Measurements from ENCODE around the gene SDK1.
"Not testable (repeated sequence)": the region's sequence is repeated elsewhere in the genome, so short reads cannot be mapped to it uniquely, and the experiment has no call there.

Gene SDK1

GRCh38 chr7:4270941-4271715, 970.1 kb downstream of the SDK1 start:
- DNase-seq: no peak

GRCh38 chr7:4271716-4272015, 970.6 kb downstream of the SDK1 start:
- DNase-seq: no peak

- no peak for DNase-seq
These were observed 971.1 kb downstream of the SDK1 start for GRCh38 chr7:4272141-4272540.

GRCh38 chr7:4273566-4274230, 972.6 kb downstream of the SDK1 start:
- no peak for DNase-seq

DNA sequence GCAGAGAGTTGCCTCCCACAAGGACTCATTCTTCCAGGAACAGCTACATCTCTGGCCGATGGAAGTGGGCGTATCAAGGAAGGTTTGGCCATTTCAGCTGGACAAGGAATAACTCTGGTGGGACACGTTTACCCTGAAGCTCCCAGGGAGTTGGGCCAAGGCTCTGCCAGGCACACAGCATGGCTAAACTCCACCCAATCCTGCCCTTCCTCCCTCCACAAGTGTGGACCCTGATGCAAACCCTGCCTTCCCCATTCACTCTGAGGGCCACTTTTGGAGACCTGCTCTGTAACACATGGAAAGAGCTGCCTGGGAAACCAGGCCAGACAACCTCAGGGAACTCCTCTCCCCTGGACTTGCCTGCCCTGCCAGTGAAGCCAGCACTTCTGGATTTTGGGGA, 973.2 kb downstream of the SDK1 start:
- DNase-seq: no peak

DNA sequence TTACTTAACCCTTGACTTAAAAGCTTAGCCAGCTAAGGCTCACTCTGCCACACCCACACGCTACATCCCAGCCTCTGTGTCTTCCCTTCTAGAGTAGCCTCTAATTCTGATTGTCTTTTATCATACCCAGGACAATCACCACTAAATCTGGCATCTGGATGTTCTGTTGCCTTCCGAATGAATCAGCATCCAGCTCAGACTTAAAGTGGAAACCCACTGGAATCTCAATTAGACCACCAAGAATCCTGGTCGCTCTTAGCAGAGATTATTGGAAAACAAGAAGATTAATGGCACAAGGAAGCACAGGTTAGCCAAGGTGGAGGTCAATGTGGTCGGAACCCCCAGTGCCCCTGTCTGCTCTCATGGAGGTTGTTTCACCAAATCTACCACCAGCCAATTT, 976.9 kb downstream of the SDK1 start:
- DNase-seq: no peak

DNA sequence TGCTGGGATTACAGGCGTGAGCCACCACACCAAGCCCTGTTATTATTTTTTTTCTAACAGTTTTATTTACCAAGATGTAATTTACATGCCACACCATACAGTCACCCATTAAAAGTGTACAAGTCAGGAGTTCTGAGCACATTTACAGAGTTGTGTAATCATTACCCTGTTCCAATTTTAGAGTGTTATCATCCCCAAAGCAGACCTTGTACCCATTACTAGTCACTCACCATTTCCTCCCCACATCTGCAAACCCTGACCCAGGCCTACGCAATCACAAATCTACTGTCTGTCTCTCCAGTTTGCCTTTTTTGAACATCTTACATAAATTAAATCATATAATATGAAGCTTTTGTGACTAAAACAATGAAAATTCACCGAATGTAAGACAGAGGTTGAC, 978.2 kb downstream of the SDK1 start:
- DNase-seq: no peak

GRCh38 chr7:4281231-4281993, 980.4 kb downstream of the SDK1 start:
- no peak for DNase-seq

- no peak for DNase-seq
These were observed 981.6 kb downstream of the SDK1 start for GRCh38 chr7:4282434-4283223.

DNA sequence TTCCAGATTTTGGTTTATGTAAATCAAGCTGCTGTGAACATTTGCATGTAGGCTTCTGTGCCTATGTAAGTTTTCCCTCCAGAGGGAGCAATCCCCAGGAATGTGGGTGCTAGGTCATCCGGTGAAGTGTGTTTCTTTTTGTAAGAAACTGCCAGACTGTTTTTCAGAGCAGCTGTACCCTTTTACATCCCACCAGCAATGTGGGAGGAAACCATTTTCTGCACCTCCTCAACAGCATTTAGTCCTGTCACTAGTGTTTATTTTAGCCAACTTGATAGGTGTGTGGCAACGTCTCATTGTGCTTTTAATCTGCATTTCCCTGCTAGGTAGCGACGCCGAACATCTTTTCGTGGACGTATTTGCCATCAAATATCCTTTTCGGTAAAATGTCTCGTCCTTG, 985.3 kb downstream of the SDK1 start:
- DNase-seq: no peak

- DNase-seq: no peak
These were observed 987.8 kb downstream of the SDK1 start for GRCh38 chr7:4288791-4289394.

- no peak for DNase-seq
These were observed 996.3 kb downstream of the SDK1 start for GRCh38 chr7:4297165-4297917.

DNA sequence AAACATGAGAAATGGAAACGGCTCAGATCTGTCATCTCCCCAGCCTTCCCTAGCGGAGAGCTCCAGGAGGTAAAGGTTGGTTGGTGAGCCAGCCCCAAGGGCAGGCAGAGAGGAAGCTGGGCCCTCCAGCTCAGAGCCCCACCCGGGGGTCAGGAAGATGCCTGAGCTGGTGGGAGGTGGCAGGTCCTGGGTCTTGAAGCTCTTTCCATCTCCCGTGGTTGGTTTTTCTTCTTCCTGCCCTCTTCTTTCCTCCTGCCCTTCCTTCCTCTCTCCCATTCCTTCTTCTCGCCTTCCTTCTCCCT, 996.8 kb downstream of the SDK1 start:
- DNase-seq: no peak

GRCh38 chr7:4299431-4299830, 998.4 kb downstream of the SDK1 start:
- no peak for DNase-seq

GRCh38 chr7:4302203-4302905, 1001.3 kb downstream of the SDK1 start:
- DNase-seq: no peak

GRCh38 chr7:4307316-4308204, 1006.5 kb downstream of the SDK1 start:
- DNase-seq: no peak

DNA sequence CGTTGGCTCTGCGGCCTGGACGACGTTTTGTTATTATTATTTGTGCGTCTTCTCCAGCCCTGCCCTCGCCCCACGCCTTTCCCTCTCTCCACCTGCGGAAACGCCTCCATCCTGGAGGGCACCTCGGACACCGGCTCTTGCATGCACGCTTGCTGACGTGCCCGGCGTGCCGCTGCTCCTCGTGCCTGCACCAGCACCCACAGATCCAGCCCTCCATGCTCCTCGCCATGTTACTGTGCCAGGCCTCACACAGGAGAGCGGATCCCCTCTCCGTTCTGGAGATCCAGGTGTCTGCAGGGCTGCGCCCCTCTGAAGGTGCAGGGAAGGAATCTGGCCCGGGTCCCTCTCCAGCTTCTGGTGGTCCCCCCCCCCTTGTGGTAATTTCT, 1007.1 kb downstream of the SDK1 start:
- no peak for DNase-seq

DNA sequence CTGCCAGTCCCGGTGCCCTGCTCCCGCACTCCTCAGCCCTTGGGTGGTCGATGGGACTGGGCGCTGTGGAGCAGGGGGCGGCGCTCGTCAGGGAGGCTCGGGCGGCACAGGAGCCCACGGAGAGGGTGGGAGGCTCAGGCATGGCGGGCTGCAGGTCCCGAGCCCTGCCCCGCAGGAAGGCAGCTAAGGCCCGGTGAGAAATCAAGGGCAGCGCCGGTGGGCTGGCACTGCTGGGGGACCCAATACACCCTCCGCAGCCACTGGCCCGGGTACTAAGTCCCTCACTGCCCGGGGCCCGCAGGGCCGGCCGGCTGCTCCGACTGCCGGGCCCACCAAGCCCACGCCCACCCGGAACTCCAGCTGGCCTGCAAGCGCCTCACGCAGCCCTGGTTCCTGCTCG, 1012.9 kb downstream of the SDK1 start:
- DNase-seq: not testable (repeated sequence)

GRCh38 chr7:4314316-4314715, 1013.3 kb downstream of the SDK1 start:
- DNase-seq: not testable (repeated sequence)
